GM12864 (cell line): ENCODE measurements around the gene PAPPA.

Experiments
- DNase-seq: peaks from one replicate; pipeline ENCODE4 v3.0.0-alpha.2; 2011; ENCODE audit warnings: low read depth
- H3K4me3 ChIP-seq: 2 replicates; pipeline ENCODE4 v1.5.1; 2011; ENCODE audit warnings: mild to moderate bottlenecking, low read depth, low read length, control low read depth
- CTCF ChIP-seq: IDR thresholded peaks from 2 replicates; pipeline ENCODE4 v1.5.1; 2011; ENCODE audit warnings: low read depth, mild to moderate bottlenecking, moderate library complexity, low read length, control low read depth, inconsistent platforms; ENCODE audit errors: missing control alignments

The PAPPA gene

GRCh38 chr9:116337015-116337414, 183.4 kb downstream of the PAPPA start:
- TF ChIP-seq CTCF, result no peak
- no peak for DNase-seq
- no peak overlapping the region for H3K4me3 ChIP-seq

GRCh38 chr9:116340270-116340669, 186.7 kb downstream of the PAPPA start:
- no peak for DNase-seq
- no peak for TF ChIP-seq CTCF

GRCh38 chr9:116342061-116342460, 188.5 kb downstream of the PAPPA start:
- DNase-seq, result no peak
- no peak for TF ChIP-seq CTCF

More at GRCh38 chr9:116340270-116340669, 186.7 kb downstream of the PAPPA start:
- H3K4me3 ChIP-seq, result no peak overlapping the region

GRCh38 chr9:116342941-116343340, 189.3 kb downstream of the PAPPA start:
- no peak for DNase-seq
- H3K4me3 ChIP-seq, result no peak overlapping the region
- TF ChIP-seq CTCF, result no peak

More at GRCh38 chr9:116342061-116342460, 188.5 kb downstream of the PAPPA start:
- no peak overlapping the region for H3K4me3 ChIP-seq

GRCh38 chr9:116344416-116344815, 190.8 kb downstream of the PAPPA start:
- TF ChIP-seq CTCF, result no peak
- H3K4me3 ChIP-seq, result no peak overlapping the region
- DNase-seq, result no peak

GRCh38 chr9:116345393-116345792, 191.8 kb downstream of the PAPPA start:
- no peak overlapping the region for H3K4me3 ChIP-seq
- TF ChIP-seq CTCF, result no peak
- no peak for DNase-seq

- no peak for TF ChIP-seq CTCF
- H3K4me3 ChIP-seq, result no peak overlapping the region
- no peak for DNase-seq
Observed at GRCh38 chr9:116345817-116346216, 192.2 kb downstream of the PAPPA start.
